IMR-90 (cell line): ENCODE measurements around the gene ERCC3. TPM values are rescaled to one million over a fixed set of nuclear protein-coding genes. Genes with fewer than 3 reads are reported as not detected.

ENCODE experiments used
- ATAC-seq: fragments of 200-7000 bp; cut with Tn5 transposase; 2 replicates; pipeline ENCODE4 v1.9.1; 2020; ENCODE audit warnings: low read depth, mild to moderate bottlenecking, moderate library complexity
- BruUV-seq: library from RNA; stranded (reverse); fragments of 400-500 nt; replicated peaks from 2 replicates; lab custom pipeline; 2021; lab: Mats Ljungman, UMichigan
- CTCF ChIA-PET: fragments of 300-600 bp; formaldehyde crosslinking; extraction: SDS; loops from one replicate; lab custom pipeline; 2021; ENCODE audit warnings: antibody characterized with exemption; lab: Yijun Ruan, JAX
- POLR2A ChIA-PET: fragments of 300-600 bp; sonication (Branson Sonifier 250); formaldehyde crosslinking; loops from one replicate; lab custom pipeline; 2022; ENCODE audit warnings: antibody characterized with exemption; ENCODE audit not compliant: unreplicated experiment; lab: Charles Lee
- DNase-seq: peaks from one replicate; pipeline ENCODE4 v3.0.0; 2013
- H2AFZ ChIP-seq: replicated peaks from 2 replicates; pipeline ENCODE3; 2013; ENCODE audit warnings: low read length, mild to moderate bottlenecking; ENCODE audit not compliant: poor library complexity
- H2AK5ac ChIP-seq: 2 replicates; pipeline ENCODE4 v1.6.1; 2013; ENCODE audit warnings: low read depth, low read length, inconsistent platforms
- H2AK9ac ChIP-seq: replicated peaks from 2 replicates; pipeline ENCODE3; 2013; ENCODE audit warnings: mild to moderate bottlenecking, low read depth, low read length, moderate library complexity; ENCODE audit not compliant: poor library complexity
- H2BK120ac ChIP-seq: 2 replicates; pipeline ENCODE4 v1.6.1; 2013; ENCODE audit warnings: low read depth, low read length, inconsistent platforms
- H2BK15ac ChIP-seq: 3 replicates; pipeline ENCODE4 v1.6.1; 2013; ENCODE audit warnings: low read depth, low read length, inconsistent platforms
- H2BK20ac ChIP-seq: 2 replicates; pipeline ENCODE4 v1.6.1; 2013; ENCODE audit warnings: low read depth, mild to moderate bottlenecking, inconsistent platforms, low read length, moderate library complexity
- H2BK5ac ChIP-seq: 2 replicates; pipeline ENCODE4 v1.6.1; 2013; ENCODE audit warnings: mild to moderate bottlenecking, low read depth, low read length, inconsistent platforms; ENCODE audit not compliant: poor library complexity, severe bottlenecking
- H3K14ac ChIP-seq: replicated peaks from 2 replicates; pipeline ENCODE4 v1.6.1; 2013; ENCODE audit warnings: low read depth, low read length, inconsistent platforms
- H3K18ac ChIP-seq: 2 replicates; pipeline ENCODE4 v1.6.1; 2013; ENCODE audit warnings: low read depth, low read length, control low read depth
- H3K23ac ChIP-seq: 2 replicates; pipeline ENCODE4 v1.6.1; 2013; ENCODE audit warnings: low read depth, low read length, inconsistent platforms
- H3K27ac ChIP-seq: 2 replicates; pipeline ENCODE4 v1.5.1; 2013; ENCODE audit warnings: mild to moderate bottlenecking, control low read depth, low read length; ENCODE audit not compliant: insufficient read depth
- H3K27me3 ChIP-seq: 2 replicates; pipeline ENCODE4 v1.6.1; 2013; ENCODE audit warnings: low read length; ENCODE audit not compliant: control insufficient read depth, insufficient read depth
- H3K36me3 ChIP-seq: 2 replicates; pipeline ENCODE4 v1.6.1; 2013; ENCODE audit warnings: low read length, mixed read lengths; ENCODE audit not compliant: control insufficient read depth, insufficient read depth
- H3K4ac ChIP-seq: 2 replicates; pipeline ENCODE4 v1.6.1; 2013; ENCODE audit warnings: low read depth, low read length, inconsistent platforms
- H3K4me1 ChIP-seq: 2 replicates; pipeline ENCODE4 v1.6.1; 2013; ENCODE audit warnings: low read length, mixed read lengths; ENCODE audit not compliant: control insufficient read depth, insufficient read depth
- H3K4me2 ChIP-seq: 2 replicates; pipeline ENCODE4 v1.6.1; 2013; ENCODE audit warnings: low read depth, mild to moderate bottlenecking, control low read depth, low read length, moderate library complexity
- H3K4me3 ChIP-seq: 2 replicates; pipeline ENCODE4 v1.5.1; 2013; ENCODE audit warnings: low read depth, mild to moderate bottlenecking, control low read depth, low read length, moderate library complexity; ENCODE audit not compliant: insufficient read depth
- H3K56ac ChIP-seq: 2 replicates; pipeline ENCODE4 v1.6.1; 2013; ENCODE audit warnings: low read length, inconsistent platforms; ENCODE audit not compliant: insufficient read depth; ENCODE audit errors: extremely low read depth
- H3K79me1 ChIP-seq, 2 experiments: 2 replicates each; pipeline ENCODE4 v1.6.1; 2013; ENCODE audit warnings: low read length in 2 of 2, inconsistent platforms in 1 of 2, low read depth in 1 of 2
- H3K9ac ChIP-seq: 2 replicates; pipeline ENCODE4 v1.6.1; 2013; ENCODE audit warnings: low read depth, low read length, control low read depth
- H3K9me1 ChIP-seq: 2 replicates; pipeline ENCODE4 v1.6.1; 2013; ENCODE audit warnings: low read length, inconsistent platforms; ENCODE audit not compliant: insufficient read depth
- H3K9me3 ChIP-seq: 2 replicates; pipeline ENCODE4 v1.6.1; 2013; ENCODE audit warnings: low read length; ENCODE audit not compliant: control insufficient read depth, insufficient read depth
- H4K20me1 ChIP-seq: 2 replicates; pipeline ENCODE4 v1.6.1; 2013; ENCODE audit warnings: low read length, inconsistent platforms; ENCODE audit not compliant: insufficient read depth
- H4K5ac ChIP-seq: 2 replicates; pipeline ENCODE4 v1.6.1; 2013; ENCODE audit warnings: mild to moderate bottlenecking, low read depth, low read length, control low read depth
- H4K8ac ChIP-seq, 2 experiments: 2 replicates each; pipeline ENCODE4 v1.6.1; 2013; ENCODE audit warnings: low read depth in 2 of 2, low read length in 2 of 2, control low read depth in 1 of 2, inconsistent platforms in 1 of 2
- H4K91ac ChIP-seq: 2 replicates; pipeline ENCODE4 v1.6.1; 2013; ENCODE audit warnings: low read depth, low read length, inconsistent platforms; ENCODE audit not compliant: insufficient read depth
- CEBPB ChIP-seq: IDR thresholded peaks from 2 replicates; pipeline ENCODE4 v1.6.1; 2012; ENCODE audit warnings: low read depth, low read length, improper control_type of control experiment
- RAD21 ChIP-seq: IDR thresholded peaks from 2 replicates; pipeline ENCODE4 v1.6.1; 2012; ENCODE audit warnings: low read length, improper control_type of control experiment
- WGBS, 2 experiments: methylation state at CpG; one replicate each; pipeline versions ENCODE4 v1.1.5 to v1.1.7; 2013; ENCODE audit warnings: missing lambda C conversion rate in 2 of 2; ENCODE audit not compliant: insufficient read length in 1 of 2; ENCODE audit errors: extremely low coverage in 2 of 2; 5-methylcytosine and 5-hydroxymethylcytosine counted together
- dilution Hi-C: fragments of 300-500 bp; cut with HindIII; formaldehyde crosslinking; loops from one replicate; pipeline ENCODE4 v1.14.3; 2018; ENCODE audit warnings: low sequenced_read_pairs; ENCODE audit not compliant: unreplicated experiment
- in situ Hi-C: fragments of 300-500 bp; cut with MboI; formaldehyde crosslinking; loops from 3 replicates; pipeline ENCODE4 v1.14.3; 2019; ENCODE audit warnings: low sequenced_read_pairs, inconsistent platforms, mixed read lengths
- intact Hi-C: fragments of 100-400 bp; cut with micrococcal nuclease; formaldehyde crosslinking; loops from 2 replicates; pipeline ENCODE4 v1.10.0; 2022
- polyA plus RNA-seq, 3 experiments: library from polyadenylated mRNA; depleted of rRNA; stranded (reverse); fragments of >200 nt; gene quantifications; 2 replicates each; pipeline ENCODE4 v1.2.3, GENCODE V29; 2012; ENCODE audit warnings: low replicate concordance in 1 of 3
- total RNA-seq: library from RNA; depleted of rRNA; stranded (reverse); fragments of >200 nt; gene quantifications from 2 replicates; pipeline ENCODE4 v1.2.3, GENCODE V29; 2012
- TF ChIP-seq, protein P1 (sequence below): conservative IDR thresholded peaks from 2 replicates; pipeline ENCODE4 v1.5.1; 2012; ENCODE audit warnings: mild to moderate bottlenecking, low read depth, low read length, improper control_type of control experiment
- TF ChIP-seq, protein P2 (sequence below): fragments of 150-350 bp; IDR thresholded peaks from 2 replicates; pipeline ENCODE4 v1.6.1; 2017; ENCODE audit warnings: mild to moderate bottlenecking, antibody characterized with exemption, low read length, low read depth

The ERCC3 gene
- total and polyA plus RNA-seq, 2 of the 4 experiments (the other 2 are of a cell fraction) = 43.2 to 52.0 TPM

DNA sequence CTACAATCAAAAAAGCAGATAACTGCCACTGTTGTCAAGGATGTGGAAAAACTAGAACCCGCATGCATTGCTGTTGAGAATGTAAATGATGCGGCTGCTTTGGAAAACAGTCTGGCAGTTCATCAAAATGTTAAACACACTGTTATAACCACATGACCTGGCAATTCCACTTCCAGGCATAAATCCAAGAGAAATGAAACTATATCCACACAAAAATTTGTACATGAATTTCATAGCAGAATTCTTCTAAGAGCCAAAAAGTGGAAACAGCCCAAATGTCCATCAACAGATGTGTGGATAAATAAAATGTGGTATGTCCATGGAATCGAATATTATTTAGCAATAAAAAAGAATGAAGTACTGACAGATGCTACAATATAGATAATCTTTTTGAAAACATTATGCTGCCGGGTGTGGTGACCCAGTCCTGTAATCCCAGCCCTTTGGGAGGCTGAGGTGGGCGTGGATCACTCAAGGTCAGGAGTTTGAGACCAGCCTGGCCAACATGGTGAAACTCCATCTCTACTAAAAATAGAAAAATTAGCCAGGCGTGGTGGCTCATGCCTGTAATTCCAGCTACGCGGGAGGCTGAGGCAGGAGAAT is 32.0 kb downstream of the ERCC3 start:
- Histone ChIP-seq H4K20me1 (no peaks in the 10 kb centered on the region), H3K36me3 (peaks cover 37% of the 10 kb centered on the region), H3K14ac (no peak overlapping the region), H3K9ac (no peak overlapping the region), H4K8ac (no peak overlapping the region), H2BK15ac (no peak overlapping the region), H3K27me3 (no peaks in the 10 kb centered on the region), H2AK5ac (no peak overlapping the region), H3K4me1 (no peaks in the 10 kb centered on the region), H3K56ac (no peak overlapping the region), H3K4ac (no peak overlapping the region), H3K9me1 (0 out of 2 replicates have a peak, but pooled peaks cover 5% of the 10 kb centered on the region), H2AK9ac (no peak overlapping the region), H2BK120ac (no peak overlapping the region), H3K9me3 (no peaks in the 10 kb centered on the region; the same call in 1 of the 2 replicates), H2BK20ac (no peak overlapping the region), H4K5ac (no peak overlapping the region), H4K91ac (no peak overlapping the region), H3K4me2 (no peak overlapping the region), H2AFZ (no peak overlapping the region), H3K23ac (no peak overlapping the region), H3K27ac (no peak overlapping the region), H3K18ac (no peak overlapping the region), H3K4me3 (no peak overlapping the region), H2BK5ac (no peak overlapping the region), H3K79me1 (no peaks in the 10 kb centered on the region; a peak in 1 of 4 replicates)
- ChIA-PET POLR2A (no interaction called here), CTCF (no interaction called here)
- dilution Hi-C loops (no loop called here), in situ Hi-C loops (no loop called here), intact Hi-C loops (no loop called here)
- peak; percentile 61 for DNase-seq
- TF ChIP-seq, protein P1, sequence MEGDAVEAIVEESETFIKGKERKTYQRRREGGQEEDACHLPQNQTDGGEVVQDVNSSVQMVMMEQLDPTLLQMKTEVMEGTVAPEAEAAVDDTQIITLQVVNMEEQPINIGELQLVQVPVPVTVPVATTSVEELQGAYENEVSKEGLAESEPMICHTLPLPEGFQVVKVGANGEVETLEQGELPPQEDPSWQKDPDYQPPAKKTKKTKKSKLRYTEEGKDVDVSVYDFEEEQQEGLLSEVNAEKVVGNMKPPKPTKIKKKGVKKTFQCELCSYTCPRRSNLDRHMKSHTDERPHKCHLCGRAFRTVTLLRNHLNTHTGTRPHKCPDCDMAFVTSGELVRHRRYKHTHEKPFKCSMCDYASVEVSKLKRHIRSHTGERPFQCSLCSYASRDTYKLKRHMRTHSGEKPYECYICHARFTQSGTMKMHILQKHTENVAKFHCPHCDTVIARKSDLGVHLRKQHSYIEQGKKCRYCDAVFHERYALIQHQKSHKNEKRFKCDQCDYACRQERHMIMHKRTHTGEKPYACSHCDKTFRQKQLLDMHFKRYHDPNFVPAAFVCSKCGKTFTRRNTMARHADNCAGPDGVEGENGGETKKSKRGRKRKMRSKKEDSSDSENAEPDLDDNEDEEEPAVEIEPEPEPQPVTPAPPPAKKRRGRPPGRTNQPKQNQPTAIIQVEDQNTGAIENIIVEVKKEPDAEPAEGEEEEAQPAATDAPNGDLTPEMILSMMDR = no peak
- no peak for TF ChIP-seq CEBPB
- TF ChIP-seq, protein P2, sequence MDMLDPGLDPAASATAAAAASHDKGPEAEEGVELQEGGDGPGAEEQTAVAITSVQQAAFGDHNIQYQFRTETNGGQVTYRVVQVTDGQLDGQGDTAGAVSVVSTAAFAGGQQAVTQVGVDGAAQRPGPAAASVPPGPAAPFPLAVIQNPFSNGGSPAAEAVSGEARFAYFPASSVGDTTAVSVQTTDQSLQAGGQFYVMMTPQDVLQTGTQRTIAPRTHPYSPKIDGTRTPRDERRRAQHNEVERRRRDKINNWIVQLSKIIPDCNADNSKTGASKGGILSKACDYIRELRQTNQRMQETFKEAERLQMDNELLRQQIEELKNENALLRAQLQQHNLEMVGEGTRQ = no peak
- TF ChIP-seq RAD21 = no peak
- ATAC-seq = peak; percentile 48
- BruUV-seq = no TSS peak
- WGBS, 2 experiments = 92% methylated on average over 2 of the region's 8 CpGs; no CpG with 5 or more reads in 1 of the 2 experiments
